Pancreas (tissue), 10 donors: ENCODE results near the gene KCNN2. TPM values are rescaled to one million over a fixed set of nuclear protein-coding genes. Genes with fewer than 3 reads are reported as not detected.

Experiments used
- ATAC-seq, 4 donors: fragments of 200-7000 bp; cut with Tn5 transposase; one replicate each; pipeline versions ENCODE4 v1.8.0 to v1.9.1; 2020; ENCODE audit warnings: mild to moderate bottlenecking in 4 of 4, moderate library complexity in 4 of 4
- DNase-seq, 6 donors: peaks; one replicate each; pipeline ENCODE4 v3.0.0-alpha.2; 2020
- FAIRE-seq: peaks from 2 replicates; lab custom pipeline; 2012; peaks lifted over from hg19 to GRCh38; lab: Jason Lieb, UNC
- H3K27ac ChIP-seq, 4 donors: fragments of 200-600 bp; sonication (generic); 1 replicate in 3 of 4; 2 replicates in 1 of 4; pipeline versions ENCODE4 v1.5.0 to v1.8.0; 2020
- H3K27me3 ChIP-seq, 4 donors: fragments of 200-600 bp; one replicate each; pipeline ENCODE4 v1.8.0; 2021
- H3K36me3 ChIP-seq, 3 donors: fragments of 200-600 bp; sonication (generic) in 1 of 3; one replicate each; pipeline versions ENCODE4 v1.5.0 to v1.8.0; 2020 to 2021
- H3K4me1 ChIP-seq, 3 donors: fragments of 200-600 bp; one replicate each; pipeline ENCODE4 v1.8.0; 2021
- H3K4me3 ChIP-seq, 4 donors: fragments of 200-600 bp; sonication (generic) in 2 of 4; one replicate each; pipeline versions ENCODE4 v1.5.0 to v1.8.0; 2020 to 2021
- H3K9me3 ChIP-seq, 4 donors: fragments of 200-600 bp; one replicate each; pipeline ENCODE4 v1.8.0; 2021
- CTCF ChIP-seq, 4 donors: fragments of 200-600 bp; sonication (generic) in 3 of 4; IDR thresholded peaks; one replicate each; pipeline versions ENCODE4 v1.5.0 to v1.8.0; 2021; ENCODE audit warnings: antibody characterized with exemption in 4 of 4
- WGBS, 2 donors: extraction: QIAGEN DNeasy Blood & Tissue Kit; methylation state at CpG; one replicate each; pipeline ENCODE4 v1.1.7; 2013; 5-methylcytosine and 5-hydroxymethylcytosine counted together
- intact Hi-C, 3 donors: fragments of 100-400 bp; cut with DNase I; formaldehyde crosslinking; loops; one replicate each; pipeline versions ENCODE4 v1.11.1 to v1.14.2; 2022
- polyA plus RNA-seq, 2 donors: library from polyadenylated mRNA; stranded (reverse); fragments of 200-250 nt; gene quantifications; one replicate each; pipeline ENCODE4 v1.2.3, GENCODE V29; 2013
- total RNA-seq, 6 donors: library from RNA; stranded (reverse); fragmentation: NEBNext Ultra II Directional in 4 of 6; extraction: Animal tissue kit (Norgen Biotek cat#: 25700) in 4 of 6; gene quantifications; one replicate each; pipeline versions ENCODE4 v1.2.1 to v1.2.4, GENCODE V29; 2021 to 2023
- donor health status: healthy with polysubstance abuse.
- donor health status: DM: no; HTN: no; CAD: no; lungs with moderate emphysema.
- donor health status: DM: no; HTN: no; CAD: no.
- donor health status: control.
- donor health status: control.
- donor health status: Bipolar disorder and iron deficiency.
- donor health status: DM: yes; HTN: yes; CAD: no.
- donor health status: DM: no; HTN: no; CAD: no.
- donor health status: DM: no; HTN: no; CAD: no.
- donor health status: DM: yes; HTN: yes; CAD: no.

The KCNN2 gene
- total and polyA plus RNA-seq, 8 donors: 1.1 to 3.4 (median 2.6) TPM

GRCh38 chr5:114458726-114459125, 96.9 kb downstream of the KCNN2 start:
- intact Hi-C loops: loop anchor here in 2 of 3 donors (10.0 kb wide), 2 partner anchors 784 to 844 kb away; no protein-coding TSS in a partner anchor
- DNase-seq: no peak
- no peak overlapping the region for H3K27ac ChIP-seq
- ATAC-seq: no peak
- no peaks in the 10 kb centered on the region for H3K36me3 ChIP-seq
- H3K27me3 ChIP-seq: no peaks in the 10 kb centered on the region
- no peaks in the 10 kb centered on the region for H3K9me3 ChIP-seq
- WGBS, 2 donors: 74 to 79% methylated on average over 5 of the region's 5 CpGs
- no peak for TF ChIP-seq CTCF (IDR thresholded peaks at IDR 0.05)
- no peak for FAIRE-seq
- H3K4me3 ChIP-seq: no peak overlapping the region
- H3K4me1 ChIP-seq: no peaks in the 10 kb centered on the region

GRCh38 chr5:114467171-114467570, 105.3 kb downstream of the KCNN2 start:
- intact Hi-C loops: no loop called here
- H3K4me3 ChIP-seq: no peak overlapping the region
- 68 to 70% methylated on average over 5 of the region's 5 CpGs for WGBS, 2 donors
- no peak overlapping the region for H3K27ac ChIP-seq
- no peak for DNase-seq
- peaks cover 3 to 12% (median 6%) of the 10 kb centered on the region in 3 donors for H3K4me1 ChIP-seq
- no peaks in the 10 kb centered on the region for H3K27me3 ChIP-seq
- FAIRE-seq: no peak
- no peaks in the 10 kb centered on the region for H3K9me3 ChIP-seq
- ATAC-seq: no peak
- TF ChIP-seq CTCF (IDR thresholded peaks at IDR 0.05): no peak
- no peaks in the 10 kb centered on the region for H3K36me3 ChIP-seq

GRCh38 chr5:114467729-114468128, 105.9 kb downstream of the KCNN2 start:
- TF ChIP-seq CTCF (IDR thresholded peaks at IDR 0.05): no peak
- no peaks in the 10 kb centered on the region for H3K27me3 ChIP-seq
- no peak overlapping the region for H3K4me3 ChIP-seq
- H3K36me3 ChIP-seq: no peaks in the 10 kb centered on the region
- peaks cover 3 to 12% (median 10%) of the 10 kb centered on the region in 3 donors for H3K4me1 ChIP-seq
- no peaks in the 10 kb centered on the region for H3K9me3 ChIP-seq
- FAIRE-seq (no peak), ATAC-seq (no peak), DNase-seq (no peak)
- intact Hi-C loops: no loop called here
- H3K27ac ChIP-seq: no peak overlapping the region
- 70 to 71% methylated on average over 3 of the region's 3 CpGs for WGBS, 2 donors

GRCh38 chr5:114469372-114469771, 107.5 kb downstream of the KCNN2 start:
- 87 to 90% methylated on average over 4 of the region's 4 CpGs for WGBS, 2 donors

More at GRCh38 chr5:114469372-114469771, 107.5 kb downstream of the KCNN2 start:
- FAIRE-seq (no peak), DNase-seq (no peak), ATAC-seq (no peak)
- intact Hi-C loops: no loop called here
- Histone ChIP-seq H3K27me3 (no peaks in the 10 kb centered on the region), H3K4me1 (peaks cover 17 to 24% (median 17%) of the 10 kb centered on the region in 3 donors), H3K9me3 (no peaks in the 10 kb centered on the region), H3K4me3 (no peak overlapping the region), H3K27ac (no peak overlapping the region), H3K36me3 (no peaks in the 10 kb centered on the region)
- TF ChIP-seq CTCF (IDR thresholded peaks at IDR 0.05): no peak
